Measurements from ENCODE around the gene PDE4A.

The PDE4A gene

DNA sequence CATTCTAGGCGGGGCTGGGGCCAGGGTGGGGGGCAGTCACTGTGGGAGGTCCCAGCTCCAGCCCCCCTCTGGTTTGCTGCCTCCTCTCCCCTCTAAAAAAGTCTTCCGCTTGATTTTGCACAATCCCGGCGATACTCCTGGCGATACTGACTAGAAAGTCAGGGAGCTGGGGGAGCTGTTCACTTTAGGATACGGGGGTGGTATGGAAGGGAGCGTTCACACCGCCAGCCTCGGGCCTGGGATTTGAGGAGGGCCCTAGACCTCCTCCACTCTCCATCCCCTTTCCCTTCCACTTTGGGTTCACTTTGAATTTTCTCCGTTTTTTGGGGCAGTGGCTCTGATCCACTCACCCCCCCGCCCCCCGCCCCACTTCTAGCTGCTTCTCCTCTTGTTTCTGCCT is 47.8 kb downstream of the PDE4A start:
- no peak for DNase-seq

GRCh38 chr19:10471909-10472308 is 51.6 kb downstream of the PDE4A start:
- peak; percentile 24 for DNase-seq

DNA sequence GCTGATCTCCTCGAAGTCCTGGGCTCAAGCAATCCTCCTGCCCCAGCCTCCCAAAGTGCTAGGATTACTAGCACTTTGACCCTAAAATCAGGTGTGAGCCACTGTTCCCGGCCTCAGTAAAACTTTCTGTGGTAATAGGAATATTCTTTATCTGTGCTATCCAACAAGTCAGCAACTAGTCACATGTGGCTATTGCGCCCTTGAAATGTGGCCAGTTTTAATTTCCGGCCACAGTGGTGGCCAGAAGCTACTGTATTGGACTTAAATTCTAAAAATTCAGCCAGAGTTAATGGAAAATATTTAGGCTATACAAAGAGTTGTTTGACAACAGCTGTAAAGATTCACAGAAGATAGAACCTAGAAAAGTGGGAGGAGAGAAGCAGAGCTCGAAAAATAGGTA is 52.9 kb downstream of the PDE4A start:
- DNase-seq, result no peak

DNA sequence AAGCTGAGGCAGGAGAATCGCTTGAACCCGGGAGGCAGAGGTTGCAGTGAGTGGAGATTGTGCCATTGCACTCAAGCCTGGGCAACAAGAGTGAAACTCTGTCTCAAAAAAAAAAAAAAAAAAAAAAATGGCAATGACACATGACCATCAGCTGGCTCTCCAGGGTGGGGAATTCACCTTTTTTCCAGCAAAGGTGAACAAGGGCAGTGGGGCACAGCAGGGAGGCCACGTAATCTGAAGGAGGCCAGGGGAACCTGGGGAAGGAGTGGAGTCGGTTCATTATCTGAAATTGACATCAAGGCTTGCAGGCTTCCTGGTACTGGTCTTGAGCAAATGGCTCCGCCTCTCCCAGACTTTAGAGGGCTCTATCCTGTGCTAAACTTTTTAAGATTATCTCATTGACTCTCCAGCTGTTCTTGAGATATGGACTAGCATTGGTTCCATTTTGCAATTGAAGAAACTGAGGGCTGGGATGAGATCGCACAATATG is 54.7 kb downstream of the PDE4A start:
- no peak for DNase-seq

DNA sequence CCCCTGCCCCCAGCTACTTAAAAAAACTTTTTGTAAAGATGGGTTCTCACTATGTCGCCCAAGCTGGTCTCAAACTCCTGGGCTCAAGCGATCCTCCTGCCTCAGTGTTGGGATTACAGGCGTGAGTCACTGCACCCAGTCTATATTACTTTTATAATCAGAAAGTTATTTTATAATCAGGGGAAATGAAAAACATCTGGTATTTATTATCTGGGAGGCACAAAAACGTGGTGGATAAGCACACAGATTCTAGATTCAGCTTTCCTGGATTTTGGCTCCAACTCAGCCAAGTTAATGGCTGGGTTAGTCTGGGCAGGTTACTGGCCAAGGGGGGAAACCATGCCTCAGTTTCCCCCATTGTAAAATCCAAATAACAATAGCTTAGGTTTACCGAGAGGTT is 58.1 kb downstream of the PDE4A start:
- no peak for DNase-seq

GRCh38 chr19:10478903-10479384 is 58.6 kb downstream of the PDE4A start:
- no peak for DNase-seq

DNA sequence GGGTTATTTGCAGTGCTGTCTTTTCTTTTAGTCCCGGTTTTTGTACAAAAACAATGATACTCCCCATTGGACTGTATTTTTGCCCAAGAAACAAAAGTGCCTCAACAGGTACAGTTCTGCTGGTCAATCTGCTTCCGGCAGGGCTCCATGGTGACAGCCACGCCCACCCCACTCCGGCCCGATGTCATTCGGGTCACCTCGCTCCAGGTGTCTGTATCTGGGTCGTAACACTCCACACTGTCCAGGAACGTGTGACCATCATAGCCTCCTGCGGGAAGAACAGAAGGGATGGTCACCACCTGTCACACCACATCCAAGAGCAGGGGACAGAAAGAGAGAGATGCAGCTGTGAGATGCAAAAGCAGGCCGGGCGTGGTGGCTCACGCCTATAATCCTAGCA is 66.2 kb downstream of the PDE4A start:
- no peak for DNase-seq

- no peak for DNase-seq
These were observed 71.2 kb downstream of the PDE4A start for GRCh38 chr19:10491472-10492047.

GRCh38 chr19:10497371-10497770 is 77.0 kb downstream of the PDE4A start:
- no peak for DNase-seq

GRCh38 chr19:10499550-10500246 is 79.4 kb downstream of the PDE4A start:
- no peak for DNase-seq

DNA sequence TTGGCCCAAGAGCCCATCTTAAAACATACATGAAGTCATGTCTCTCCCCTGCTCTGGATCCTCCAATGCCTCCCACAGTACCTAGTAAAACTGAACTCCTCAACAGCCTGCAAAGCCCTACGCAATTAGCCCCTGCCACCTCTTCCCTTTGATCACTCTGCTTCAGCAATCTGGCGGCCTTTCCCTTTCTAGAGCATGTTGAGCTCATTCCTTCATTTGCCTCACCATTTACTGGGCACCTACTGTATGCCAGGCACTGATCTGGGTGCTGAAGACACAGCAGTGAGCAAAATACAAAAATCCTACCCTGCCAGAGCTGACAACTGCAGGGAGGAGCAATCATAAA is 79.9 kb downstream of the PDE4A start:
- no peak for DNase-seq

GRCh38 chr19:10501971-10502523 is 81.7 kb downstream of the PDE4A start:
- DNase-seq, result no peak

- DNase-seq, result peak; percentile 59
These were observed 82.2 kb downstream of the PDE4A start for GRCh38 chr19:10502524-10503001.

DNA sequence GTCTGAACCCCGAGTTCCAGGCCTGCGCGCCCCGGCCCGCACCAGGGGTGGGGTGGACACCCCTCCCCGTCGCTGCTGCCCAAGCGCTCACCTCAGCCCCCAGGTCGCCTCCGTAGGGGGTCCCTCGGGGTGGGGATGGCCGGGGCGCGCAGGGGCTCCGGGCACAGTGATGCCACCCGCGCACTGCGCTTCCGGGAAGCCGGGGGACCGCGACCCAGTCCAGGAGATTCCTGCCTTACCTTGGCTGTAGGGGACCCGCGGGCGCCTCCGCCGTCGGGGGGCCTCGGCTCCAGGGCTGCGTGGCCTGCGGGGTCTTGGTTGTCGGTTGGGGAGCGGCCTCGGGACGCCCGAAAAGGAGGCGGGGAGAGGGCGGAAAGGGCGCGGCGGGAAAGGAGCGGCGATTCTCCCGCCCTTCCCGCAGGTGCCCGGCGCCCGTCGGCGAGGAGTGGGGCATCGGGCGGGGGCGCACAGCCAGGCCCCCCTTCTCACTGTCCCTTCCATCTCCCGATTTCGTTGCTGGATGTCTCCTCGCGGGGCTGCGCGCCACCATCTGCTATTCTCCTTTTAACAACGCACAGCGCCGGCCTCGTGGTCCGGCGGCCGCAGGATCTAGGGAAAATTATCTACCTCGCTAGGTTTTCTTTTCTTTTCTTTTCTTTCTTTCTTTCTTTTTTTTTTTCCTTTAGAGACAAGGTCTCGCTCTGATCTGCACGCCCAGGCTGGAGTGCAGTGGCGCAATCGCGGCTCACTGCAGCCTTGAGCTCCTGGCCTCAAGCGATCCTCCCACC is 82.9 kb downstream of the PDE4A start, which contains the start of gene KEAP1:
Gene KEAP1 (minus strand): TSS at position 355 of the 788 bp plus-strand sequence. CDS start 3,323 bp downstream, outside the sequence.
- DNase-seq, result no peak

DNA sequence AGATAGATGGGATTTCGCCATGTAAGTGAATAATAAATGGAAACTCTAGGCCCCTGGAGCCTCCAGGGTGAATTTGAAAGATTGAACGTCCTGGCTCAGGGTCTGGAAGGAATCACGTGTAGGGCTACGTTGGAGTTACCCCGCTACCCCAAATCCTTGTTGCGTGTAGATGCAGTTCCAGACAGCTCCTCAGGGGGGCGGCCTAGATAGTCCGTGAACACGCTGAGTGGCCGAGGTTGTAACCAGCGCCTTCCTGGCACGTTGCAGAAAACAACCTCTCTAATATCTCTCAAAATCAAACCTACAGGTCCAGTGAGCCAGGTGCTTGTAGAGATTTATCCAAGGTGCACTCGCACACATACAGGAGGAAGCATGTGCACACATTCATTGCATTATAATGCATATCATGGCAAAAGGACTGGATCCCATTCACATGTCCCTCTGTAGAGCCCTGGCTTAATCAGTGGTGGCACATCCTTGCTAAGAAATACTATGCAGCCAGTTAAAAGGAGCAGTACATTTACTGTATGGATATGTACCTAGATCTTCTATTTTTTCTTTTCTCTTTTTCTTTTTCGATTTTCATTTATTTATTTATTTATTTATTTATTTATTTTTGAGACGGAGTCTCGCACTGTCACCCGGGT is 85.4 kb downstream of the PDE4A start:
- no peak for DNase-seq

DNA sequence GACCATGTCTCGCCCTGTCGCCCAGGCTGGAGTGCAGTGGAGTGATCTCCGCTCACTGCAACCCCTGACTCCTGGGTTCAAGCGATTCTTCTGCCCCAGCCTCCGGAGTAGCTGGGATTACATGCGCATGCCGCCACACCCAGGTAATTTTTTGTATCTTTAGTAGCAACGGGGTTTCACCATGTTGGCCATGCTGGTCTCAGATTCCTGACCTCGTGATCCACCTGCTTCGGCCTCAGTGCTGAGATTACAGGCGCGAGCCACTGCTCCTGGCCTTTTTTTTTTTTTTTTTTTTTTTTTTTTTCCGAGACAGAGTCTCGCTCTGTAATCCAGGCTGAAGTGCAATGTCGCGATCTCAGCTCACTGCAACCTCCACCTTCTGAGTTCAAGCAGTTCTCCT is 87.7 kb downstream of the PDE4A start:
- DNase-seq, result no peak

GRCh38 chr19:10508707-10509106 is 88.4 kb downstream of the PDE4A start:
- no peak for DNase-seq

GRCh38 chr19:10510301-10510802 is 90.0 kb downstream of the PDE4A start:
- DNase-seq, result no peak

DNA sequence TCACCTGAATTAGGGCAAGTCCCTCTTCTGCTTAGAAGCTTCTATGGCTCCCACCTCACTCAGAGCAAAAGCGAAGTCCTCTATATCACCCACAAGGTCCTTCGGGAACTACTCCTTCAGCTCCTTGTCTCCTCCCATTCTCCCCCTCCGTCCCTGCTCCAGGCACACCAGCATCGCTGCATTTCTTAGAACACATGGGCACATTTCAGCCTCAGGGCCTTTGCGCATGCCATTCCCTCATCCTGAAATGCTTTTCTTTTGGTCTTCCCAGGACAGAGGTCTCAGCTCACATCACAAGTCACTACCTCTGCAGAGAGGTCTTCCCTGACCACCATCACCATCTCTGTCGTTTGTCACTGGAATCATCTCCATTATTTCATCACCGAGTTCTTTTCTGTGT is 92.9 kb downstream of the PDE4A start:
- no peak for DNase-seq

DNA sequence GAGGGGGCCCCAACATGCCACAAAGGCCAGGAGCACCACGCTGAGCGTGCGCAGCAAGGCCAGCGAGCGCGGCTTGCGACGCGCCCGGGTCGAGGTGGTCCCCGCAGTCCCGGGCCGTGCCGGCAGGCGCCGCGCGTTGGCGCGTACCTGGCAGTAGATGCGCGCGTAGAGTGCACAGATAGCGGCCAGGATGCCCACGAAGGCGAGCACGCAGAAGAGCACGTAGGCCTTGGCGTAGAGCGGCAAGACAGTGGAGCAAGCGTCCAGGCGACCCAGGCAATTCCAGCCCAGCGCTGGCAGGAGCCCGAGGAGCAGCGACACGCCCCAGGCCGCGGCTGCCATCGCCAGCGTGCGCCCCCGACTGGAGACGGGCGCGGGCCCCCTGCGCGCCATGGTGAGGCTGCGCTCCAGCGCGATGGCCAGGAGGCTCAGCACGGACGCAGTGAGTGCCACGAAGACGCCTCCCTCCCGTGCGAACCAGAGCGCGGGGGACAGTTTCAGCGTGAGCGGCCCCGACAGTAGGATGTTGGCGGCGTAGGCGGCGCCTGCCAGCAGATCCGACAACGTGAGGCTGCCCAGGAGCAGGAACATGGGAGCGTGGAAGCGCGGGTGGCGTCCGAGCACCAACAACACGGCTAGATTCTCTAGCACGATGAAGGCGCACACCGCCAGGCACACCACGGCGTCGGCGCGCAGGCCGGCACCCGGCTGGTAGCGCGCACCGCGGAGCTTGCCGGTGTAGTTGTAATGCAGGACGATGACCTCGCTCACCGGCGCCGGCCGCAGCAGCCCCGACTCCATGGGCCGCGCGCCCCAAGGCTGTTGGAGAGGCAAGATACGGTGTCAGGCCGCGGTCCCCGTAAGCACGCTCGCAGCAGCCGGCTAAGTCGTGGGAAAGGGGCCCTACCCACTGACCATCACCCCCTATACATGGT is 94.1 kb downstream of the PDE4A start:
- no peak for DNase-seq

GRCh38 chr19:10516064-10516385 is 95.7 kb downstream of the PDE4A start:
- no peak for DNase-seq
